Measurements from ENCODE around the gene IFRD2. TPM values are rescaled to one million over a fixed set of nuclear protein-coding genes. Genes with fewer than 3 reads are reported as not detected.

IFRD2 gene
- total RNA-seq, 8 experiments from 2014 or later: 13.3 to 111 (median 24.8) TPM

- Histone ChIP-seq H3K4me3 (no peak overlapping the region), H3K4me1 (replicated peaks in 1 of 2) (peaks cover 64 to 72% of the 10 kb centered on the region in 2 donors), H3K27ac (peak overlapping the region in 1 of 2 donors; percentile 92)
- WGBS, 10 experiments: 0% methylated on average over 1 of the region's 3 CpGs; no CpG with 5 or more reads in 9 of the 10 experiments
- in situ Hi-C loops (cut with MboI; ENCODE audit: low pct_unique_long_range_greater_than_20kb in 2 of 9, low sequenced_read_pairs in 9 of 9, unreplicated experiment in 9 of 9): no loop called here
- no peak for ATAC-seq (replicated peaks in 6 of 8)
Observed at GRCh38 chr3:50242381-50242770, 49.9 kb downstream of the IFRD2 start.

GRCh38 chr3:50241713-50242380 lies 50.4 kb downstream of the IFRD2 start:
- WGBS, 10 experiments: 28 to 40% methylated on average over 1 to 3 of the region's 7 CpGs; no CpG with 5 or more reads in 8 of the 10 experiments
- ATAC-seq (replicated peaks in 6 of 8): no peak
- in situ Hi-C loops (cut with MboI; ENCODE audit: low pct_unique_long_range_greater_than_20kb in 2 of 9, low sequenced_read_pairs in 9 of 9, unreplicated experiment in 9 of 9): no loop called here
- H3K4me3 ChIP-seq: peak overlapping the region in 2 of 5 donors; percentile 12 to 14
- H3K4me1 ChIP-seq (replicated peaks in 1 of 2): peaks cover 59 to 67% of the 10 kb centered on the region in 2 donors
- peak overlapping the region; percentile 89 to 92 for H3K27ac ChIP-seq

GRCh38 chr3:50241163-50241562 lies 51.1 kb downstream of the IFRD2 start:
- H3K4me3 ChIP-seq: peak overlapping the region in 3 of 5 donors; percentile 2 to 14 (median 12)
- ATAC-seq (replicated peaks in 6 of 8): peak in 5 of 8 experiments; percentile 43 to 54 (median 50)
- in situ Hi-C loops (cut with MboI; ENCODE audit: low pct_unique_long_range_greater_than_20kb in 2 of 9, low sequenced_read_pairs in 9 of 9, unreplicated experiment in 9 of 9): no loop called here
- H3K4me1 ChIP-seq (replicated peaks in 1 of 2): peaks cover 53 to 61% of the 10 kb centered on the region in 2 donors
- peak overlapping the region; percentile 89 to 92 for H3K27ac ChIP-seq
- 0% methylated on average over 1 to 2 of the region's 4 CpGs; no CpG with 5 or more reads in 8 of the 10 experiments for WGBS, 10 experiments

GRCh38 chr3:50239649-50240048 lies 52.6 kb downstream of the IFRD2 start:
- no peak overlapping the region for H3K4me3 ChIP-seq
- 50 to 100% (median 60%) methylated on average over 1 to 4 of the region's 4 CpGs; no CpG with 5 or more reads in 3 of the 10 experiments for WGBS, 10 experiments
- no peak for ATAC-seq (replicated peaks in 6 of 8)
- peaks cover 43 to 59% of the 10 kb centered on the region in 2 donors for H3K4me1 ChIP-seq (replicated peaks in 1 of 2)
- peak overlapping the region in 1 of 2 donors; percentile 45 for H3K27ac ChIP-seq
- in situ Hi-C loops (cut with MboI; ENCODE audit: low pct_unique_long_range_greater_than_20kb in 2 of 9, low sequenced_read_pairs in 9 of 9, unreplicated experiment in 9 of 9): no loop called here

GRCh38 chr3:50238549-50239026 lies 53.6 kb downstream of the IFRD2 start:
- Histone ChIP-seq H3K4me3 (peak overlapping the region; percentile 61 to 97 (median 81)), H3K27ac (peak overlapping the region; percentile 8 to 41), H3K4me1 (replicated peaks in 1 of 2) (peaks cover 43 to 65% of the 10 kb centered on the region in 2 donors)
- no CpG with 5 or more reads among the region's 7 CpGs for WGBS, 10 experiments
- no peak for ATAC-seq (replicated peaks in 6 of 8)
- in situ Hi-C loops (cut with MboI; ENCODE audit: low pct_unique_long_range_greater_than_20kb in 2 of 9, low sequenced_read_pairs in 9 of 9, unreplicated experiment in 9 of 9): no loop called here

GRCh38 chr3:50237754-50238548 lies 54.3 kb downstream of the IFRD2 start:
- H3K27ac ChIP-seq: peak overlapping the region; percentile 8 to 41
- 0 to 30% (median 2%) methylated on average over 2 to 12 of the region's 31 CpGs; no CpG with 5 or more reads in 3 of the 10 experiments for WGBS, 10 experiments
- H3K4me3 ChIP-seq: peak overlapping the region; percentile 61 to 97 (median 81)
- peak in 7 of 8 experiments; percentile 1 to 42 (median 8) for ATAC-seq (replicated peaks in 6 of 8)
- peaks cover 48 to 69% of the 10 kb centered on the region in 2 donors for H3K4me1 ChIP-seq (replicated peaks in 1 of 2)
- in situ Hi-C loops (cut with MboI; ENCODE audit: low pct_unique_long_range_greater_than_20kb in 2 of 9, low sequenced_read_pairs in 9 of 9, unreplicated experiment in 9 of 9): no loop called here

Other genes with a start within 250 kb of the IFRD2 start
- 100 to 1,000 TPM; 117 to 288 (median 144) TPM for gene RBM5, start 203.5 kb downstream of the IFRD2 start, total RNA-seq
- 1 to 10 TPM in 7 of 8 experiments, under 1 TPM in 1; 0.61 to 8.5 (median 3.1) TPM for gene SEMA3F, start 137.1 kb downstream of the IFRD2 start, total RNA-seq
- gene GNAT1, start 100.8 kb downstream of the IFRD2 start, total RNA-seq: under 1 TPM in 4 of 8 experiments, not detected in 4; 0.27 to 0.66 (median 0.34) TPM
- 1 to 10 TPM in 3 of 8 experiments, under 1 TPM in 5; 0.46 to 9.0 (median 0.85) TPM for gene SLC38A3, start 87.2 kb downstream of the IFRD2 start, total RNA-seq
- gene GNAI2, start 56.2 kb downstream of the IFRD2 start, total RNA-seq: 100 to 1,000 TPM in 4 of 8 experiments, 10 to 100 TPM in 4; 65.9 to 163 (median 100) TPM
- 10 to 100 TPM in 3 of 8 experiments, 1 to 10 TPM in 5; 2.0 to 20.8 (median 6.9) TPM for gene SEMA3B, start 23.3 kb downstream of the IFRD2 start, total RNA-seq
- 1 to 10 TPM in 2 of 8 experiments, under 1 TPM in 5, not detected in 1; 0.36 to 2.6 (median 0.54) TPM for gene LSMEM2, start 13.3 kb downstream of the IFRD2 start, total RNA-seq
- 1 to 10 TPM; 2.0 to 4.7 (median 3.1) TPM for gene HYAL3, start 7.0 kb upstream of the IFRD2 start, total RNA-seq
- 1 to 10 TPM; 2.7 to 8.8 (median 5.1) TPM for gene NAA80, start 7.0 kb upstream of the IFRD2 start, total RNA-seq
- gene HYAL1, start 11.1 kb upstream of the IFRD2 start, total RNA-seq: 10 to 100 TPM in 2 of 8 experiments, 1 to 10 TPM in 3, under 1 TPM in 3; 0.63 to 35.4 (median 1.2) TPM
- gene HYAL2, start 30.3 kb upstream of the IFRD2 start, total RNA-seq: 10 to 100 TPM; 18.9 to 44.3 (median 27.0) TPM
- 10 to 100 TPM; 15.5 to 36.9 (median 26.1) TPM for gene TUSC2, start 35.8 kb upstream of the IFRD2 start, total RNA-seq
- gene RASSF1, start 48.4 kb upstream of the IFRD2 start, total RNA-seq: 10 to 100 TPM; 14.0 to 21.3 (median 18.0) TPM
- 10 to 100 TPM in 2 of 8 experiments, 1 to 10 TPM in 5, under 1 TPM in 1; 0.76 to 91.1 (median 2.2) TPM for gene ZMYND10, start 53.3 kb upstream of the IFRD2 start, total RNA-seq
- 10 to 100 TPM; 17.9 to 90.8 (median 28.9) TPM for gene NPRL2, start 58.3 kb upstream of the IFRD2 start, total RNA-seq
- 10 to 100 TPM; 12.7 to 28.7 (median 19.0) TPM for gene CYB561D2, start 58.4 kb upstream of the IFRD2 start, total RNA-seq
- 10 to 100 TPM; 17.2 to 66.1 (median 27.7) TPM for gene TMEM115, start 67.1 kb upstream of the IFRD2 start, total RNA-seq
- 1 to 10 TPM; 1.7 to 8.5 (median 7.2) TPM for gene CACNA2D2, start 211.2 kb upstream of the IFRD2 start, total RNA-seq